Measurements from ENCODE around the gene DIP2C.
"Not testable (repeated sequence)": the region's sequence is repeated elsewhere in the genome, so short reads cannot be mapped to it uniquely, and the experiment has no call there.

The DIP2C gene

GRCh38 chr10:343231-344220, 345.9 kb downstream of the DIP2C start:
- no peak for DNase-seq

- DNase-seq: no peak
These were observed 348.3 kb downstream of the DIP2C start for GRCh38 chr10:341081-341740.

- DNase-seq: no peak
These were observed 348.8 kb downstream of the DIP2C start for GRCh38 chr10:340646-341045.

- DNase-seq: no peak
These were observed 350.5 kb downstream of the DIP2C start for GRCh38 chr10:339038-339391.

- peak in 1 of 14 donors; percentile 9 for DNase-seq
These were observed 351.1 kb downstream of the DIP2C start for GRCh38 chr10:338171-339037.

- no peak for DNase-seq
These were observed 353.2 kb downstream of the DIP2C start for GRCh38 chr10:336247-336646.

GRCh38 chr10:335151-335800, 354.2 kb downstream of the DIP2C start:
- DNase-seq: no peak

GRCh38 chr10:331186-331585, 358.3 kb downstream of the DIP2C start:
- no peak for DNase-seq

GRCh38 chr10:329361-330099, 359.9 kb downstream of the DIP2C start:
- peak in 13 of 14 donors; percentile 13 to 91 (median 68) for DNase-seq

GRCh38 chr10:327889-328852, 361.3 kb downstream of the DIP2C start:
- DNase-seq: no peak

GRCh38 chr10:326894-327635, 362.4 kb downstream of the DIP2C start:
- no peak for DNase-seq

- no peak for DNase-seq
These were observed 363.1 kb downstream of the DIP2C start for GRCh38 chr10:326350-326749.

- no peak for DNase-seq
These were observed 364.2 kb downstream of the DIP2C start for GRCh38 chr10:325282-325681.

- DNase-seq: no peak
These were observed 364.9 kb downstream of the DIP2C start for GRCh38 chr10:324593-324992.

GRCh38 chr10:323651-324293, 365.7 kb downstream of the DIP2C start:
- no peak for DNase-seq

GRCh38 chr10:323046-323445, 366.4 kb downstream of the DIP2C start:
- not testable (repeated sequence) for DNase-seq

GRCh38 chr10:320771-321170, 368.7 kb downstream of the DIP2C start:
- no peak for DNase-seq

- no peak for DNase-seq
These were observed 371.5 kb downstream of the DIP2C start for GRCh38 chr10:317926-318325.

- DNase-seq: no peak
These were observed 372.1 kb downstream of the DIP2C start for GRCh38 chr10:317271-317769.

Measured in C1 segment of cervical spinal cord (tissue), 14 donors.